HTR-8/SVneo (cell line): Measurements from ENCODE around the gene ZNF334.
A peak's percentile ranks its signal among the peaks of the same experiment; 100 is the strongest.

ENCODE experiments used
- DNase-seq: peaks from one replicate; pipeline ENCODE4 v3.0.0; 2011; ENCODE audit warnings: low spot score, mixed read lengths; ENCODE audit not compliant: insufficient read length
- FAIRE-seq: peaks from 2 replicates; lab custom pipeline; 2011; peaks lifted over from hg19 to GRCh38; lab: Jason Lieb, UNC

The ZNF334 gene

DNA sequence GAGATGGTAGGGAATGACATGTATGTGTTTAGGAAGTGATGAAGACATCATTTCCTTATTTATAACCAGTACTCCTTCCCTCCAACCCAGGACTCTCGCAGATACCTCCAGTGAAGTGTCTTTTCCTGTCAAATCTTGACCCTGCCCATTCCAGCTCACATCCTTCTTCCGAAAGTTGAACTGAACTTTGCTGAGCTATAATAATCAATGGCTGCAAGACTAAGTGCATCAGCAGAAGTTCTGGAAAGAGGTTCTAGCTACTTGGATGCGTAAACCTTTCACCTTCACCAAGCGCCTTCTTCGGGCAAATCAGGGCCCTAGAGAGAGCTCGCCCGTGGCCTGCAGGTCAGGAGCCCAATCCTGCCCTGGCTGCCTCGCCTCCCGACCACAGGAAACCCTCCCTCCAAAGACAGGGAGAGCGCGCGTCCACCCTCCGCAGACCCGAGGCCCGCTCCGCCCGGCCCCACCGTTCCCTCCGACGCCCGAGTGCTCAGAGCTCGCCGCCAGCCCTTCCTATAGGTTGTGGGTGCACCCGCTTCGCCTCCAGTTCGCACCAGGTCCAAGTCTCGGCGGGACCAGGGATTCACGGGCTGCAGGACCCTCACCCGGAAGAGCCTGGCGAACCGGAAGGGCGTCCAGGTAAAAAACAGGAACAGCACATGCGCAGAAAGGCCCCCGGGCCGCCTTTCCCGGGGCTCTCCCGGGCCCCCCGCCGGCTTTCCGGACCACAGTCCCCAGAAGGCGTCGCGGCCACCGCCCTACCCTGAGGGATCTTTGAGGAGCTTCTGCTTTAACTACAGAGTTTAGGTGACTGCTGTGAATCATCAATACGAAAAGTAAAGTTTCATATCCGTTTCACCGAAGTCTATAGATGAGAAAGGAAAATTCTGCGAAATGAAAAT lies at the start of gene ZNF334:
TSS of gene ZNF334 (minus strand) at position 617 of the 902 bp plus-strand sequence. CDS start 1,457 bp downstream, outside the sequence.
- peak; percentile 94 for DNase-seq
- FAIRE-seq = peak; percentile 84

DNA sequence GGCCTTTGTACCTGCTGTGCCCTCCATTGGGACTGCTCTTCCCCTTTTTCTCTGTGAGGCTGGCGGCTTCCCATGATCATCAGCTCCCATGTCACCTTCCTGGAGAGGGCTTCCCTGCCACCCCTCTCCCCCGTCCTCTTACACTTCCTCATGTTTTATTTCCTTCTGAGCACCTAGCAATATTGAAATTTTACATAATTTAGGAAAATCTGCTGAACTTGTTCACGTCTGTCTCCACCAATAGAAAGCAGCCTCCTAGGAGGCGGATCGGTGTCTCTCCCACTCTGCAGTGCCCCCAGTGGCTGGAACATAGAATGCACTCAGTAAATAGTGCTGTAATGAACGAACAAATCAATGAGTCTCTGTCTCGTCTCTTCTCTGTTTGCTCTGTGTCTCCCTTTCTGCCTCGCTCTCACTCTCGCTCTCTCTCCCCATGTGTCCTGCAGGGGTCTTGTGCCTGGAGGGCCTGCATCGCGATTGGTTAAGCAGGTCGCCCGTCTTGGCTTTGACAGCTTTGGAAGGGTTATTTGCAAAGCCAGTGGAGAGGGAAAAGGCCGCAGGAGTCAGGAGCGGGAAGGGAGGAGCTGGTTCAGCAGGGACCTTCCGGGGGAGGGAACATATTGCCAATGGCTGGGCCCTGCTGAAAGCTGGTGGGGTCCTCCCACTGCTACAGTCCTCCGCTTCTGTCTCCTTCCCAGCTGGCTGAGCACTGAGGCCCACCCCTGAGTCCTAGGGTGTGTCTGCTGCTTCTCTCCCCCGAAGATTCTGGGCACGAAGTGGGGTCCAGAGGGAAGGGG lies 49.2 kb upstream of the ZNF334 start:
- peak; percentile 88 for DNase-seq
- peak; percentile 91 for FAIRE-seq

DNA sequence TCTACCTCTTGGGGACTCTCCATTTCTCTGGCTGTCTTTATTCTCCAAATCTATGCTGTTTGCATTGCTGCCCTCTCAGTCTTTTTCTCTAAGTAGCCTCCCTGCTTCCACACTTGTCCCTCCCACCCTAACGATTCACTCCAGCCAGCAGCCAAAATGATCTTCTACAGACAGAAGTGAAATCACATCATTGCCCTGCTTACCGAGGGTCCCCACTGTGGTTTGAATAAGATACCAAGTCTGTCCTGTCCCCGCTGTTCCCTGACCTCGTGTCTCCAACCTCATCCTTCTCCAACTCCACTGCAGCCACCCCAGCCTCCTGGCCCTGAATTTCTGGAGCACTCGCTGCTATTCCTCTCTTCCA lies 48.6 kb upstream of the ZNF334 start:
- FAIRE-seq = no peak
- no peak for DNase-seq

DNA sequence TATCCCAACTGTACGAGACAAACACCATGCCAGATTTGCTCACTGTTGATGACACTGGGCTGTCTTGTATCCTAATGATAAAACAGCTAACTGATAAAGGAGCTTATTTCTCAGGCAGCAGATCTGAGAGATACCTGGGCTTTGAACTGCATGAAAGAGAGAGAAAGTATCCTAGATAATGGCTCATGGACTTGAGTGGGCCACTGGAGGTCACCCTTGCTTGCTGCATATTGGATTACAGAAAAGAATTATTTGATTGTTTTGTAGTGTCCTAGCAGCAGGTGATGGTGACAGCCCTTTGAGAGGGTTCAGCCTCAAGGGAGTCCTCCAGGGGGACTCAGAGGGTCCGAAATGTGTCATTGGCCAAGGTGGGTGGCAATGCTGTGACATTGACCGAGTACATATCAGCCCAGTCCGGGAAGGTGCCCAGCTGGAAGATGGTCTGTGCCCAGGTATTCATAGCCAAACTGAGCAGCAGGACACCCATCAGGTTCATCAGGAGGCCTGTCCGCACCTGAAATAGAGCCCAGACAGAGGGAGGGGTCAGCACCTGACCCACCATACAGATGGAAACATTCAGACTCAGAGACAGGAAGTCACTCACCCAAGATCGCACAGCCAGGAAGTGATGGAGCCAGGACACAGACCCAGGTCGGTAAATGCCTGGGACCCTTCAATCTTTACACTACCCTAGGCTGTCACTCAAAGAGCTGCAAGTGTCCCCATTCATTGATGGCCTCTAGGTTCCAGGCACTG lies 46.5 kb upstream of the ZNF334 start:
- DNase-seq (no peak), FAIRE-seq (peak; percentile 48)

DNA sequence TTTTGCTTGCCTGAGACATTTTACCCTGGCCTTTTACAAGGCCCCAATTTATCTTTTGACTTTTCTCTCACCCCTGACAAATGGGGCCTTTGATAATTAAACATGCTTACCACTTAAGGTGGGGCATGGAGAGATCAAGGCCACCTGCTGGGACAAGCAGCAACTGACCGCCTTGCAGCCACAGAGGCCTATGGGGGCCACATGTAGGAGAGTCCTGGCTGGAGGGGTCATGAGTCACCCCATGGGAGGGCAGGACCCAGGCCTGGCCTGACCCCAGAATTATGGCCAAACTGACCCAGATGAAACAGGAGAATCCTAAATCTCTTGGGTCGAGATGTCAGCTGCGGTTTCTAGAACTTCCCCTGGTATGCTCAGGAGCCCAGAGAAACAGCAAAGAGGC lies 45.6 kb upstream of the ZNF334 start:
- no peak for DNase-seq
- FAIRE-seq = no peak

DNA sequence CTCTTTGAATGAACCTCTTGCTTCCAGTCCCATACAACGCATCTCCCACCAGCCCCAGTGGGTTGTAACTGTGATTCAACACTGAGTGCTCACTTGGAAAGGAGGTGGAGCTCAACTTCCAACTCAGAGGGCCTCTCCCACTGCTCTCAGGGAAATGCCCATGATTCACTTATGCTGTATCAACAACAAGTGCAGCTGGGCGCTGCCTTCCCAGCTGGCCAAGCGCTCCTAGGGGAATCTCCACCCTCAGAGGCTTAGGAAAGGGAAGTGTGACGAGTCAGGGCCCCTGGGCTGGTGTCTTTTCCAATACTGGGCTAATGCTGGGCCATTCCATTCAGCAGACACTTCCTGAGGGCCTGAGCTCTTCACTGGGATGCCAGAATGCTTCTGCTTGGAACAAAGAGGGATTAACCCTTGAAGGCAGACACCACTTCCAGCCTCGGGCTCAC lies 45.2 kb upstream of the ZNF334 start:
- FAIRE-seq (peak; percentile 86), DNase-seq (peak; percentile 85)

DNA sequence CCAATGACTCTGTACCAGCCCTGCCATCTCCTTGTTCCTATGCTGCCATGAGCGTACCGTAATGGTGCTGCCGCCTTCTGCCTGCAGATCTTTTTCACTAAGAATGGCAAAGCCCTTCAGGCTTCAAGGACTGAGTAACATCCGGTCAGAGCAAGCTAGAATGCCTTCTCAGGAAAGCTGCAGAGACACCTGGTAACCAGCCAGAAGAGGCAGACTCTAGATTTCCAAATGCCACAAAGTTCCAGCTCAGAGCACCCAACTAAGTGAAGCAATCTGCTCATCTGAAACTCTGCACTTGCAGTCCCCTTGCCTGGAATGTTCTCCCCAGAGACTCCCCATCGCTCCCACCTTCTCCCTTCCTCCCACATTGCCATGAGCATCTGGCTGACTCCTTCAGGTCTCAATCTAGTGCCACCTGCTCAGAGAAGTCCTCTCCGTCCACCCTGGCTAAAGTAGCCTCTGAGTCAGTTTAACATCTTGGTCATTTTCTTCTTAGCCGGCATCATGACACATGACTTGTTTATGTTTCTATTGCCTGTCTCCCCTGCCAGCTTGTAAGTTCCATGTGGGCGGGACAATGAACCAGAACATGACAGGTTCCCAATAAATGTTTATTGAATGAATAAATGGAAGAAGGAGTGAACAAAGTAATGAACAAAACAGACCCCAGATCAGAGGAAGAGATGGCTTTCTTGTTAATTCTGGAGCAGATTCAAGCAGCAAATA lies 44.0 kb upstream of the ZNF334 start:
- peak; percentile 84 for FAIRE-seq
- no peak for DNase-seq

DNA sequence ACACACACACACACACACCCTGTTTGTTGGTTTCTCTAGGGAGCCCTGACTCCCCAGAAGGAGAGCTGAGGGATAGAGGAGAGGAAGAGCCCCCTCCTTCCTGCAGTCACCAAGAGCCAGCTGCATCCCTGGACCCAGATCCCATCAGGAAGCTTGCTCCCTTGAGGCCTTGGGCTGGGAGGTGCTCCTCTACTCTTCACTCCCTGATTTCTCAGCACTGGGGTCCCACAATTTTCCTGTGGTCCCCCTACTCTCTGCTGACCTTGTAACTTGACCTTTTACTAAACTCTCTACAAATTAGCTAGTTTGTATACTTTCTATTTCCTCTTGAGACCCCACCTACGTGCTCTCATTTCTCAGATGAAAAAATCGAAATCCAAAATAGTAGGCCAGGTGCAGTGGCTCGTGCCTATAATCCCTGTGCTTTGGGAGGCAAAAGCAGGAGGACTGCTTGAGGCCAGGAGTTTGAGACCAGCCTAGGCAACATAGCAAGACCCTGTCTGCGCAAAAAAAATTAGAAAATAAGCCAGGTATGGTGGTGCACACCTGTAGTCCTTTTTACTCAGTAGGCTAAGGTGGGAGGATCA lies 42.1 kb upstream of the ZNF334 start:
- FAIRE-seq = no peak
- no peak for DNase-seq

DNA sequence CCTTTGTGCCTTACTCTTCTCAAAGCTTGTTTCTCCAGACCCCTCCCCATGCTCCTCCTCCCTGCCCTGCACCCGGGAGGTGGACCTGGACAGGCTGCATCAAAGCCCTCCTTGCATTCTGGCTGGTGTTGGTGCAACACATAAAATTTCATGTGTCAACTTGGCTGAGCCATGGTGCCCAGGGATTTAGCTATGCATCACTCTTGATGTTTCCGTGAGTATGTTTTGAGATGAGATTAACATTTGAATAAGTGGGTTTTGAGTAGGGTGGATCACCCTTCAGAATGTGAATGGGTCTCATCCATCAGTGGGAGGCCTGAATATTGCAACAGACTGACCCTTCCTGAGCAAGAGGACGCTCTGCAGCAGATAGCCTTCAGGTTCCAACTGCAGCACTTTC lies 41.5 kb upstream of the ZNF334 start:
- FAIRE-seq (no peak), DNase-seq (no peak)

DNA sequence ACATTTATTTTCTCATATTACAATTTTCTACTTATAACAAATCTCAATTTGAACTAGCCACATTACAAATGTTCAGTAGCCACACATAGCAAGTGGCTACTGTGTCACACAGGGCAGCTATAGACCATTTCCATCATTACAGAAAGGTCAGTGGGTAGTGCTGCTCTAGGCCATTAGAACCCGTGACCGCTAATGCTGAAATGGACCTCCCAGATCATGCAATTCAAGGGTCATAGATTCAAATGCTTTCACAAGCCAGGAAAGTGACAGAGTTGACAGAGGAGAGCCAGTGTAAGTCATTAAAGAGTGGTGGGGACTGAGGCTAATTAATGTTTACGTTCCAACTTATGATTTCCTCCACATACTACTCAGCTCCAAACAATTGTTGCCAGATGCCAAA lies 40.6 kb upstream of the ZNF334 start:
- DNase-seq (no peak), FAIRE-seq (no peak)

DNA sequence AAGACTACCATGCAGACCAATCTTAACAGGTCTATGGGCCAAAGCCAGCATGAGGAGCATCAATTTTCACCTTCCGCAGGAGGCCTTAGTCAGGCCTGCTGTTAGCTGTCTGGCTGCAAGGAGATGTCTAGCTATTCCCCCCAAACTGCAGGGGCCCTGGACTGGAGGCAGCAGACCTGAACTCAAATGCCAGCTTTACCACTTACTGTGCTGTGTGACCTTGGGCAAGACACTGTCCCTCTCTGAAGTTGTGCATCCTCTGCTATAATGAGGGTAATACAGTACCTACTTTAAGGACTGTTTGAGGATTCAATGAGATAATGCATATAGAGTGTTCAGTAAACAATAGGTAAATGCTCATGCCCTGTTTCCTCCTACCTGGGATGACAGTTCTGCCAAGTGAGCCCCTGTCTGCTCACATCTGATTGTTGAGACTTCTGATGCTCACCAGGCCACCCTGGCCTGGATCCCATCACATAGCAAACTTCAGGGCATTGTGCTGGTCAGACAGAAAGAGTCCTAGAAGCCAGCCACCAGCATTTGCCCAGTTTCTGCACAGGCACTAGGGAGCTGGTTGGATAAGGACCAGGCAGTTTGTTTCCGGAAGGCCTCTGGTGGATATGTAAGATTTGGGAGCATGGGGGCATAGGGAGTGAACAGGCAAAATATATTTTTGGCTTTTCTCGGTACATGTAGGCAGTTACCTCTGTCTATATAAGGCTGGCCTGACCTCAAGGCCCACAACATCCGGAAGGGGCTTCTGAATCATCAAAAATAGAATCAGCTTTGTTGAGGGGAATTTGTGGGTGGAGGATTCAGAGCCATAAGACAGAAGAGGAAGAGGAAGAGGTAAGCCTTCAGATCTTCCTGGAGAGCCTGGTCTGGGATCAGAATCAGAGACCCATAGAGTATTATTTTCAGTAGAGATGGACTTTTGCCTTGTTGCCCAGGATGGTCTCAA lies 39.4 kb upstream of the ZNF334 start:
- no peak for DNase-seq
- peak; percentile 13 for FAIRE-seq

DNA sequence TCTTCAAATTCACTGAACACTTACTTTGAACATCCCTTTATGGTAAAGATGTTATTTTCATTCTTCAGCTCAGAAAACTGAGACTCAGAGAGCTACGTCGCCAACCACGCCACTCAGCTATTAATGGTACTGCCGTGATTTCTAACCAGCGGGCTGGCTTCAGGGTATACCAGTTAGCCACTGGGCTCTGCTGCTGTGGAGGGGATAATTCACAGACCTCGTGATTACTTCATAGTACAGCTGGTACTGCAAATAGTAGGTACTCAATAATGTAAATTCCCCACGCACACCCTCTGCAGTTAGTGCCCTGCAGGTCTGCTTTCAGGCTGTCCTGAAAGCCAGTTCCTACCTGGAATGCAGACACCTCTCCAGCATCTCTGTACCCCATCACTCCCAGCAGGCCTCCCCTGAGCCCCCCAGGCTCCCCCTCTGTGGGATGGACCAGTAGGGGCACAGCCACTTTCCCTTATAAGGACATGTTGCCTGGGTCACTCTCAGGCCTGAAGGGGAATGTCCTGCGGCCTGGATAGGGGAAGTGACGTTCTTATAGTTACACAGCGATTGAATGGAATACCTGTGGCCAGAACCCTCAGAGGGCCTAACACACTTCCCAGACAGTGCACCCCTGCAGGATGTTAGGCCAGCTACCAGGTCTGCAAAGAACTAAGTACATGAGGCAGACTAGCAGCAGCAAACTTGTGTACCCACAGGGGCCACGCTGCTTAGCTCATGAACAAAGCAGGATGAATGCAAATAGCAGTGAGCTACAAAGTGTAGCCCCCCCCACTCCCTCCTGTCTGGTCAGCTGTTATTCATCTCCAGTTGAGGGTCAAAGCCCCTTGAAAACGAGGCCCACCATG lies 38.4 kb upstream of the ZNF334 start:
- FAIRE-seq = peak; percentile 16
- DNase-seq = no peak

DNA sequence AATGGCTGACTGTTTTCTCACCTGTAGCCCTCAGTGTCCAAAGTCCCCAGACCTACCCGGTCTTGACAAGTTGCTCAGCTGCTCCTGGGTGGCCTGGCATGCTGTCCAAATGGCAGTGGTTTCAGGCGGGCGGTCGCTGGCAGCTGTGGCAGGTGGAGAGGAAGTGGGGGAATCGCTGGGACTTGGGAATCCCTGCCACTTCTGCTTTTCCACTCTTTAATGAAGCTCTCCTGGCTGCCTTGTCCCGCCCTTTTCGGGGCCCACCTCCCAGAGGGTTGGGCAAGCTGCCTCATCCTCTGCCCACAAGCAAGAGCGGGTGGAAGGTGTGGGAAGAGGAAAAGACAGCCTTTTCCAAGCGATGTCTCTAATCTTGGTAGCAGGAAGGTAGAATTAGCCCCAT lies 37.1 kb upstream of the ZNF334 start, which contains the start of gene OCSTAMP:
TSS of gene OCSTAMP (minus strand) at position 194 of the 400 bp plus-strand sequence. CDS start at position 100, 94 bp downstream.
- no peak for FAIRE-seq
- DNase-seq = no peak

DNA sequence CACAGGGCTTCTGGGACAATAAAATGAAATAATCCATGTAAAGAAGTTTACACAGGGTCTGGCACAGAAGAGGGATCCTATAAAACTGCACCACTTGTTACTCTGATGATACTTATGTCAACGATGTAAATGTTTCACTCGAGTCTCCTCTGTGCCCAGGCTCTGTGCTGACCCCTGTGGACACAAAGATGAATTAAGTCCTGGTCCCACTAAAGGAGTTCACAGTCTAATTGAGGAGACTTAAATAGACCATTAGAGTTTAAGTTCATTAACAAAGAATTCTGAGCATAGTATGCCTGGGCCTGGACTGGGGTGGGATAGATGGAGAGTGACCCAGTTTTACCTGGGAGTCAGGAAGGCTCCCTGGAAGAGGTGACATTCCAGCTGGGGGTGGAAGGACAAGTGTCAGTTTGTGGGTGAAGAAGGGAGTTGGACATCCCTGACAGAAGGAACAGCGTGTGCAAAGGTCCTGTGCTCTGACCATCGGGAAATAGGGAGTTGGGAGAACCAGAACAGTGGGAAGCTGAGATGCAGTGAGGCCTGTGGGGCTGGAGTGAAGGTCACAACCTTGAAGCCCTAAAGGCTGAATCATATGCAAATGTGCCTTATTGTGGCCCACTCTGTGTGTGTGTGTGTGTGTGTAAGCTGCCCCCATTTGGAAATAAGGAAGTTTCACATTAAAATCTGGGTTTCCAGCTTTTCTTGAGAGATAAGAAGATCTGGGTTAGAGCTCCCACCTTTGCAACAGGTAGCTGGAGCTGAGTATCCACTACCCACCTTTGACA lies 36.0 kb upstream of the ZNF334 start:
- DNase-seq (no peak), FAIRE-seq (peak; percentile 59)

DNA sequence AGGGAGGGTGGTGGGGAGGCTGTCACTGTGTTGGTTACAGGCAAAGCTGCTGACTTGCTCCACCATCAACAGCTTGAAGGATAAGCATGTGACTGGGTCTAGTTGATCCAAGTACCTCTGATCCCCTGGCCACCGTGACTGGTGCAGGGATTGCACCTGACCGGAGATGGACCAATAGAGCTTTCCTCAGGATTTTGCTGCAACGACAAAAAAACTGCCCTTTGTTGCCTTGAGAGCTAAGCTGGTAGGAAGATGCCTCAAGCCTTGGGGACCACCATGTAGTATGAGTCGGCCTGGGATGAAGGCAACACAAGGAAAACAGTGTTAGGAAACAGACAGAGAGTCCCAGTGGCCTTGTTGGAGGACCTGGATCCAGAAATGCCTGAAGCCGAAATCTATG lies 35.3 kb upstream of the ZNF334 start:
- DNase-seq = no peak
- peak; percentile 64 for FAIRE-seq

DNA sequence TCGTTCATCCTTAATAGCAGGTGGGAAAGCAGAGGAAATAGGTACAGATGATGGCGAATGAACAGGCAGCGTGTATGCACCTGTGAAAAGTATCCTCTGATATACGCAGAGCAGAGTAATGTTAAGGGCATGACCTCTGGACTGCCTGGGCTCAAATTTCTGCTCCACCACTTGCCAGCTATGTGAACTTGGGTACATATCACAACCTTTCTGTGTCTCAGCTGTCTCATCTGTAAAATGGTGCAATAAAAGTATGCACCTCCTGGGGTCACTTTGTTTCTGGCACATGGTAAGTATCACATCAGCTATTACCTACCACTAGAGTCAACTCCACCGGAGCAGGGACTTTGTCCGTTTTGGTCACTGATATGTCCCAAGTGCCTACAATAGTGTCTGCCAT lies 34.6 kb upstream of the ZNF334 start:
- FAIRE-seq (peak; percentile 66), DNase-seq (no peak)

DNA sequence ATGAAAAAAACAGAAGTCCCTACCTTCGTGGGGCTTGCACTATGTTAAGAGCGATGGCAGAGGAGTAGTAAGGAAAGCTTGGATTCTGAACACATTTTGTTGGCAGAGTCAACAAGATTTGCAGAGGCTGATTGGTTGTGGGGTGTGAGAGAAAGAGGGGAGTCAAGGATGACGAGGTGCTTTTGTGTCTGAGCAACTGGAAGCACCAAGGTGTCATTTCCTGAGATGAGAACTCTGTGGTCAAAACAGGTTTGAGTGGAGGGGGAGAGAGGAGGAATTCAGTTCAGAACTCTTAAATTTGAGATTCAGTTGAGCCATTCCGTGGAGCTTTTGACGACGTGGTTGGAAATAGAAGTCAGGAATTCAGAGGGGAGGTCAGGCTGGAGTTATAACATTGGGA lies 33.6 kb upstream of the ZNF334 start:
- DNase-seq (no peak), FAIRE-seq (no peak)
